Measurements from ENCODE around the gene ANO6.

The ANO6 gene

DNA sequence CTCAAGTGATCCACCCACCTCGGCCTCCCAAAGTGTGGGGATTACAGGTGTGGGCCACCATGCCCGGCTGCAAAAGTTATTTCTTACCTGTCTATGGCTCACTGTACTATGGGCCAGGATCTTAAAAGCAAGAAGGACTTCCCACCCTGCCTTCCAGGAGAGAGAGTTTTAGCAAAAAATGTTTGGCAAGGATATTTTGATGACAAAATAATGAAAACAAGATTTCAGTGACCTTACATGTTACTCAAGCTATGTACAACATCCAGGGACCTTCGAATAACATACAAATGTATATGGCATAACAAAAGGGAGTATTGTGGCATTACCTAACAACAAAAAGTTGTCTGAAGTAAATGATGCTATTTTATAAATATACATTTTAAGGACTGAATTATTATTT, 55.1 kb downstream of the ANO6 start:
- Histone ChIP-seq H3K4me2 (no peak overlapping the region), H3K36me3 (peaks cover 13% of the 10 kb centered on the region; the same call in 1 of the 2 replicates), H3K9me3 (no peaks in the 10 kb centered on the region), H3K4me1 (peaks cover 17% of the 10 kb centered on the region), H3K27me3 (no peaks in the 10 kb centered on the region), H4K20me1 (peaks cover 42% of the 10 kb centered on the region), H3K27ac (no peak overlapping the region), H3K4me3 (no peak overlapping the region), H3K9ac (no peak overlapping the region)
- TF ChIP-seq Cebpa-rat (IDR thresholded peaks at IDR 0.05) = no peak

DNA sequence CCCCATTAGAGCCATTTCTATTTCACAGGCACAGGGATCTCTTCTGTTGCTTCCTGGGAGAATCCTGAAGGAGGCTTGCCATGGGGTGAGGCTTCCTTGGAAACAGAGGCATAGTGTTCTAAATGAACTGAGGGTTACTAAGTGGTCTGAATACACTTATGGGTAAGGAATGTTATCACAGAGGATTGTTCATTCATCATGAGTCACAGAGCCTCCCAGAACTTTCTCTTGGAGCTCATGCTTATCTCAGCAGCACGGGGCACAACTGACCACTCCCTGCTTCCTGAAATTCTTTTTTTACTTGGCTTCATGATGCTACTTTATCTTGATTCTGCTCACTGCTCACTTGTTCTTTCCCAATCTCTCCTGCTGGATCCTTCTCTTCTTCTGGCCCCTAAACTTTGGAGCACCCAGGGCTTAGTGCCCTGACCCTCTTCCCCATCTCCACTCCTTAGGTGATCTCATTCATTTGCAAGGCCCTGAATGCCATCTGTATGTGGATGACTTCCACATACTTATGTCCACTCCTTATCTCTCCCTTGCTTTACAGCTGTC, 57.9 kb downstream of the ANO6 start:
- peaks cover 7% of the 10 kb centered on the region for H3K4me1 ChIP-seq
- no peak overlapping the region for H3K4me3 ChIP-seq
- no peaks in the 10 kb centered on the region for H3K9me3 ChIP-seq
- no peak overlapping the region for H3K27ac ChIP-seq
- H3K36me3 ChIP-seq = peaks cover 13% of the 10 kb centered on the region; the same call in 1 of the 2 replicates
- no peak for TF ChIP-seq Cebpa-rat (IDR thresholded peaks at IDR 0.05)
- H3K4me2 ChIP-seq = no peak overlapping the region
- H3K9ac ChIP-seq = no peak overlapping the region
- no peaks in the 10 kb centered on the region for H3K27me3 ChIP-seq
- H4K20me1 ChIP-seq = peaks cover 54% of the 10 kb centered on the region

DNA sequence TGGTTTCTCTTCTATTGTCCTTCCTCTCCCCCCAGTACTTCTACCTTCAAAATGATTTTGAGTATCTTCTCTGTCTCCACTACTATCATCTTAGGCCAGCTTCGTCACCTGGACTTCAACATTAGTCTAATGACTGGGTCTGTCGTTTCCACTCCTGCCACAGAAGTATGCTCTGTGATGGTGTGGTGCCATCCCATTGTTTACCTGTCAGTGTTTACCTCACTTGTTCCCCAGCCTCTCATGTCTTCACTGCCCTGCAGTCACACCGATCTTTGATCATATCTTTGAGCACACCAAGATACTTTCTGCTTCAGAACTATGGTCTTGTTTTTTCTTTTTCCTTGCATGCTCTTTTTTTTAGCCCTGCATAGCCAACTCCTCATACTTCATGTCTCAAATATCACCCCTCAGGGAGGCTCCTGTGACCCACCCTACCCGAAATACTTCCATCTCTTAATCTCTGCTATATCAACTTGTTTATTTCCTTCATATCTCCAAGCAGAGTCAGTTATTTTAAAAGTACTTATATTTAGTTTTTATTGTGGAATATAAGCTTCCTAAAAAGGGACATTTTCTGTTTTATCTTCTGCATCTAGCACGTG, 60.4 kb downstream of the ANO6 start:
- Histone ChIP-seq H3K27me3 (no peaks in the 10 kb centered on the region), H3K36me3 (peaks cover 26% of the 10 kb centered on the region), H3K9ac (no peak overlapping the region), H3K4me1 (no peaks in the 10 kb centered on the region), H3K9me3 (no peaks in the 10 kb centered on the region), H3K27ac (no peak overlapping the region), H3K4me3 (no peak overlapping the region), H4K20me1 (peaks cover 38% of the 10 kb centered on the region; the same call in 1 of the 2 replicates), H3K4me2 (no peak overlapping the region)
- no peak for TF ChIP-seq Cebpa-rat (IDR thresholded peaks at IDR 0.05)

- Histone ChIP-seq H3K4me1 (no peaks in the 10 kb centered on the region), H3K36me3 (peaks cover 38% of the 10 kb centered on the region), H3K4me2 (no peak overlapping the region), H3K27me3 (no peaks in the 10 kb centered on the region), H3K9me3 (no peaks in the 10 kb centered on the region), H3K9ac (no peak overlapping the region), H3K27ac (no peak overlapping the region), H4K20me1 (peaks cover 38% of the 10 kb centered on the region; the same call in 1 of the 2 replicates), H3K4me3 (no peak overlapping the region)
- no peak for TF ChIP-seq Cebpa-rat (IDR thresholded peaks at IDR 0.05)
Observed at GRCh38 chr12:45278447-45278846, 62.6 kb downstream of the ANO6 start.

- Histone ChIP-seq H3K36me3 (peaks cover 25% of the 10 kb centered on the region), H3K27ac (no peak overlapping the region), H3K4me1 (no peaks in the 10 kb centered on the region), H3K9me3 (no peaks in the 10 kb centered on the region), H4K20me1 (peaks cover 37% of the 10 kb centered on the region), H3K4me3 (no peak overlapping the region), H3K27me3 (no peaks in the 10 kb centered on the region), H3K9ac (no peak overlapping the region), H3K4me2 (no peak overlapping the region)
- no peak for TF ChIP-seq Cebpa-rat (IDR thresholded peaks at IDR 0.05)
Observed at GRCh38 chr12:45279931-45280830, 64.3 kb downstream of the ANO6 start.

- no peak overlapping the region for H3K27ac ChIP-seq
- no peaks in the 10 kb centered on the region for H3K27me3 ChIP-seq
- no peak overlapping the region for H3K4me2 ChIP-seq
- H3K9me3 ChIP-seq = no peaks in the 10 kb centered on the region
- no peak for TF ChIP-seq Cebpa-rat (IDR thresholded peaks at IDR 0.05)
- peaks cover 25% of the 10 kb centered on the region for H3K36me3 ChIP-seq
- H3K9ac ChIP-seq = no peak overlapping the region
- H3K4me1 ChIP-seq = no peaks in the 10 kb centered on the region
- H3K4me3 ChIP-seq = no peak overlapping the region
- peaks cover 47% of the 10 kb centered on the region for H4K20me1 ChIP-seq
Observed at GRCh38 chr12:45281994-45282393, 66.1 kb downstream of the ANO6 start.

DNA sequence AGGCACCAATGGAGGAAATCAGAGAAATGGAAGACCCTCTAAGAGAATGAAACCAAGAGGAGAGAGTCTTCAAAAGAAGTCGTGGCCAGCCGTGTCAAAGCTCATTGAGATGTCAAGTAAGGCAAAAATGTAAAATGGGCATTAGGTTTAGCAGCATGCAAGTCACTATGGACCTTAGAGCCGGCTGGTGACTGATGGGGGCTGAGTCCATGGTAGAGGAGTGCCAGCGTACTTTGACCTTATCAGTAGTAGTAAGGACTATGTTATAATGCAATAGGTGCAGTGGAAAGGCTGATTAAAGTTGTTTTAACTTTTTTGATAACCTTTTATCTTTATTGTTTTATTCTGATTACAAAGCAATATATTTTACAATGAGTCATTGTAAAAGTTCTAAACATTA, 66.5 kb downstream of the ANO6 start:
- Histone ChIP-seq H3K9ac (no peak overlapping the region), H3K27me3 (no peaks in the 10 kb centered on the region), H3K9me3 (no peaks in the 10 kb centered on the region), H3K36me3 (peaks cover 25% of the 10 kb centered on the region), H3K4me3 (no peak overlapping the region), H3K27ac (no peak overlapping the region), H4K20me1 (peaks cover 47% of the 10 kb centered on the region), H3K4me1 (no peaks in the 10 kb centered on the region), H3K4me2 (no peak overlapping the region)
- no peak for TF ChIP-seq Cebpa-rat (IDR thresholded peaks at IDR 0.05)

DNA sequence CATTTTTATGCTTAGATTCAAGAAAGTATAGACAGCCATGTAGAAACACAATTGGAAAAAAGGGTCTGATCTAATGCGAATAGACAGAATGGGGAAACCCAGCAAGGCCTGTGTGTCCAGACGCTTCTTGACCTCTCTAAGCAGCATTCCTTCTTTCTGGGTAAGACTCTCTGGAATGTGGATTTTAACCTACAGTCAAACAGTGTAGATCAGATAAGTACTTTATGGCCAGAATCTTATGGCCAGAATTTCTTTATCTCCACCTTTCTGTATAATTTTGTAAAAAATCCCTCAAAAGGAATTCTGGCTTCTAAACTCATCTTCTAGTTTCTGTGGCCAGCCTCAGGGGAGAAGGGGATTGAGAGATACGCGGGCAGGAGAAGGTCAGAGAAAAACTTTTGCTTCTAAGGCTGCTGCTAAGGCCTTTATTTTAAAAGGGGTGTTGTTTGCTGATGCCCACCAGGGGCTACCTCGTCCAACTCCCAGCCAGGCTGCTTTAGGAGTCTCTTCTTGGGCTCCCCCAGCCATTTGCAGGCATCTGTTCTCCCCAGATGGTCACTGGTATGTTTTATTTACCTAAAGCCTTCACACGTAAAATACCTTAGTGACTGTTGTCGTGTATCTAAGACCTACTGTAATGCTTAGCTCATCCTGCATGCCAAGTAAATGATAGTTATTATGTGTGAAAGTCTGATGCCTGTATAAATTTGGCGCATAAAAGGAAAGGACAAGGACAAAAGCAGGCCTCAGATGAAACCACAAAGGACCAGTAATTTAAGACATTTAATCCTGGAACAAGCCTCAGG, 68.4 kb downstream of the ANO6 start:
- no peak overlapping the region for H3K4me2 ChIP-seq
- H3K4me1 ChIP-seq = no peaks in the 10 kb centered on the region
- H3K36me3 ChIP-seq = peaks cover 25% of the 10 kb centered on the region
- H3K27me3 ChIP-seq = no peaks in the 10 kb centered on the region
- no peak overlapping the region for H3K9ac ChIP-seq
- no peak overlapping the region for H3K4me3 ChIP-seq
- no peak for TF ChIP-seq Cebpa-rat (IDR thresholded peaks at IDR 0.05)
- H3K27ac ChIP-seq = no peak overlapping the region
- H3K9me3 ChIP-seq = no peaks in the 10 kb centered on the region
- peaks cover 53% of the 10 kb centered on the region for H4K20me1 ChIP-seq

DNA sequence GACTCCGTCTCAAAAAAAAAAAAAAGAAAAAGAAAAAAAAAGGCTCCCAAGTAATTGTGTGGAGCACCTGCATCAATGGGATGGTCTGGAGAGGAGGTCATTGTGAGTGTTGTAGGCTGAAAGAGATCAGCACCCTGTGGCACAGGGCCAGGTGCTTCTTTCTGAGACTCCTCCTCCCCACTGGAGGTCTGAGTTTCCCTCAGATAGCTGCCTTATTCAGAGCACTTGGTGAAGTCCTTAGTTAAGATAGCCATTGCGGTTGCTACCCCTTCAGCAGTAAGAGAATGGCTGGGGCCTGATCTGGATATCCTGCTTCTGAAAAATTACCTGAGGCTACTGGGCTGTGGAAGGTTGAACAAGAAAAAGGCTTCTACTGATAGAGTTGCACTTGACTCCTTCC, 69.8 kb downstream of the ANO6 start:
- H3K4me3 ChIP-seq = no peak overlapping the region

More for the DNA sequence above, 69.8 kb downstream of the ANO6 start:
- Histone ChIP-seq H3K4me2 (no peak overlapping the region), H3K4me1 (no peaks in the 10 kb centered on the region), H3K27me3 (no peaks in the 10 kb centered on the region), H3K36me3 (peaks cover 17% of the 10 kb centered on the region), H4K20me1 (peaks cover 46% of the 10 kb centered on the region), H3K27ac (no peak overlapping the region), H3K9me3 (no peaks in the 10 kb centered on the region), H3K9ac (no peak overlapping the region)
- TF ChIP-seq Cebpa-rat (IDR thresholded peaks at IDR 0.05) = no peak
